Measurements from ENCODE around the gene EHD1. TPM values are rescaled to one million over a fixed set of nuclear protein-coding genes. Genes with fewer than 3 reads are reported as not detected.
A peak's percentile ranks its signal among the peaks of the same experiment; 100 is the strongest.

EHD1 gene
- total RNA-seq, 4 donors from 2014 or later, result 29.5 to 44.0 (median 31.8) TPM

DNA sequence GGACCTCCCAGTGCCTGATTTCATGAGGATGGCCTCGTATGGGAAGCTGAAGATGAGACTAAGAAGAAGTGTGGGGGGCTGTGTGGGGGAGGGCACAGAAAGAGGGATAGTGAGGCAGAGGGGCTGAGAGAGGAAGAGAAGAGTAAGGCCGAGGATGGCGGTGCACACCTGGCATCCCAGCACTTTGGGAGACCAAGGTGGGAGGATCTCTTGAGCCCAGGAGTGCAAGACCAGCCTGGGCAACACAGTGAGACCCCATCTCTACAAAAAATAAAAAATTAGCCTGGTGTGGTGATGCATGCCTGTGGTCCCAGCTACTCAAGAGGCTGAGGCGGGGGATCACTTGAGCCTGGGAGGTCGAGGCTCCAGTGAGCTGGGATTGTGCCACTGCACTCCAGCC is 13.5 kb upstream of the EHD1 start:
- Histone ChIP-seq H3K4me1 (peaks cover 4 to 31% (median 11%) of the 10 kb centered on the region in 3 donors), H3K27ac (no peak overlapping the region), H3K36me3 (peaks cover 0 to 25% (median 10%) of the 10 kb centered on the region in 3 donors), H3K9me3 (no peaks in the 10 kb centered on the region), H3K27me3 (no peaks in the 10 kb centered on the region), H3K4me3 (no peak overlapping the region)
- intact Hi-C loops (cut with DNase I), result loop anchor here (5.0 kb wide), 1 partner anchor 45 kb away; no protein-coding TSS in a partner anchor
- DNase-seq, result no peak
- 74 to 85% methylated on average over 4 of the region's 5 CpGs for WGBS, 2 donors
- no peak for TF ChIP-seq POLR2A (IDR thresholded peaks at IDR 0.05)
- TF ChIP-seq, protein P1, sequence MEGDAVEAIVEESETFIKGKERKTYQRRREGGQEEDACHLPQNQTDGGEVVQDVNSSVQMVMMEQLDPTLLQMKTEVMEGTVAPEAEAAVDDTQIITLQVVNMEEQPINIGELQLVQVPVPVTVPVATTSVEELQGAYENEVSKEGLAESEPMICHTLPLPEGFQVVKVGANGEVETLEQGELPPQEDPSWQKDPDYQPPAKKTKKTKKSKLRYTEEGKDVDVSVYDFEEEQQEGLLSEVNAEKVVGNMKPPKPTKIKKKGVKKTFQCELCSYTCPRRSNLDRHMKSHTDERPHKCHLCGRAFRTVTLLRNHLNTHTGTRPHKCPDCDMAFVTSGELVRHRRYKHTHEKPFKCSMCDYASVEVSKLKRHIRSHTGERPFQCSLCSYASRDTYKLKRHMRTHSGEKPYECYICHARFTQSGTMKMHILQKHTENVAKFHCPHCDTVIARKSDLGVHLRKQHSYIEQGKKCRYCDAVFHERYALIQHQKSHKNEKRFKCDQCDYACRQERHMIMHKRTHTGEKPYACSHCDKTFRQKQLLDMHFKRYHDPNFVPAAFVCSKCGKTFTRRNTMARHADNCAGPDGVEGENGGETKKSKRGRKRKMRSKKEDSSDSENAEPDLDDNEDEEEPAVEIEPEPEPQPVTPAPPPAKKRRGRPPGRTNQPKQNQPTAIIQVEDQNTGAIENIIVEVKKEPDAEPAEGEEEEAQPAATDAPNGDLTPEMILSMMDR (IDR thresholded peaks at IDR 0.05), result no peak

DNA sequence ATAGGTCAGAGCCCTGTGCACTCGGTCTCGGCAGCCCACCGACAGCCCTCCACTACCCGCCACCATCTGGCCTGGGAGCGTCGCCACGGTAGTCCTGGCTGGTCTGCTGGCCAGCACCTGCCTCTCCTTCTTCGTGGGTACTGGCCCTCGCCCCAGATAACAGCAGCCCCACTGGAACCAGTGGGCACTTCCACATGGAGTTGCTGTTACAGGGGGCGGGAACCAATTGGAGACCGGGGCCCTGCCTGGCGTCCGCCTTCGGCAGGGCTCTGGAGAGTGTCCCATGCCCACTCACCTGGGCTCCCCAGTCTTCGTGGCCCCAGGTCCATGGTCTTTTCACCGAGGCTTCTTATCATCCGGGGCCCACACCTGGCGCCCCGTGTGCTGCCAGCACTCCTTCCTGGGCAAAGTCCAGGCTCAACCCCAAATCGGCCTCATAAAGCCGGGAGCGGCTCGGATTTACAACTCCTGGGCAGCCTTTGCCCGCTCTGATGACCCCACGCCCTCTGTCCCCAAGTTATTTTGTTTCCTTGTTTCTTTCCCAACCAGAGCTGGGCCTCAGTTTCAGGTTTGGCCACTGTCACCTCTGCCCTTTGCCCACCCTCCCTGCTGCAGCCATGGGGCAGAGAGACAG is 12.9 kb upstream of the EHD1 start:
- 86 to 91% methylated on average over 8 to 15 of the region's 25 CpGs for WGBS, 2 donors
- DNase-seq, result no peak
- intact Hi-C loops (cut with DNase I), result loop anchor here (5.0 kb wide), 1 partner anchor 44 kb away; no protein-coding TSS in a partner anchor
- Histone ChIP-seq H3K9me3 (no peaks in the 10 kb centered on the region), H3K27ac (no peak overlapping the region), H3K4me3 (no peak overlapping the region), H3K36me3 (peaks cover 0 to 19% (median 9%) of the 10 kb centered on the region in 3 donors), H3K4me1 (peaks cover 4 to 31% (median 11%) of the 10 kb centered on the region in 3 donors), H3K27me3 (no peaks in the 10 kb centered on the region)
- no peak for TF ChIP-seq POLR2A (IDR thresholded peaks at IDR 0.05)
- TF ChIP-seq, protein P1 (IDR thresholded peaks at IDR 0.05), result no peak

DNA sequence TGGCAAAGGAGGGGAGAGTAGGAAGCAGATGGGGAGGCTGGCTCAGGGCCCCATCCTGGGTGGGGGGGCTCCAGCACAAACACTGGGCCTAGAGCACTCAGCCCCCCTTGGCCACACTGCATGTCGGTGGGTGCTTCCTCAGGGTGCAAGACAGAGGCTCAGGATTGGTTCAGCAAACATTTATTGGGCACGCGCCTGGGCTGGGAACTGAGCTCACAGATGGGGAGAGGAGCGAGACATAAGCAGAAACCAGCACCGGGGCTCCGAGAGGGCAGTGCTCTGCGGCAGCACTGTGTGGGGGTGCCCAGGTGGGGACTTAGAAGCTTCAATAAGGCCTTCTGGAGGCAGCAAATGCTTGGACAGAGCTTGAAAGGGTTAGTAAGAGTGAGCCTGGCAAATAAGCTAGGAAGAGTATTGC is 12.1 kb upstream of the EHD1 start:
- Histone ChIP-seq H3K4me3 (no peak overlapping the region), H3K27ac (no peak overlapping the region), H3K9me3 (no peaks in the 10 kb centered on the region), H3K27me3 (no peaks in the 10 kb centered on the region), H3K36me3 (peaks cover 0 to 11% (median 5%) of the 10 kb centered on the region in 3 donors), H3K4me1 (peaks cover 4 to 36% (median 11%) of the 10 kb centered on the region in 3 donors)
- TF ChIP-seq, protein P1 (IDR thresholded peaks at IDR 0.05), result no peak
- TF ChIP-seq POLR2A (IDR thresholded peaks at IDR 0.05), result no peak
- no peak for DNase-seq
- WGBS, 2 donors, result 82 to 100% methylated on average over 3 to 5 of the region's 7 CpGs
- intact Hi-C loops (cut with DNase I), result loop anchor here (5.0 kb wide), 1 partner anchor 43 kb away; no protein-coding TSS in a partner anchor

DNA sequence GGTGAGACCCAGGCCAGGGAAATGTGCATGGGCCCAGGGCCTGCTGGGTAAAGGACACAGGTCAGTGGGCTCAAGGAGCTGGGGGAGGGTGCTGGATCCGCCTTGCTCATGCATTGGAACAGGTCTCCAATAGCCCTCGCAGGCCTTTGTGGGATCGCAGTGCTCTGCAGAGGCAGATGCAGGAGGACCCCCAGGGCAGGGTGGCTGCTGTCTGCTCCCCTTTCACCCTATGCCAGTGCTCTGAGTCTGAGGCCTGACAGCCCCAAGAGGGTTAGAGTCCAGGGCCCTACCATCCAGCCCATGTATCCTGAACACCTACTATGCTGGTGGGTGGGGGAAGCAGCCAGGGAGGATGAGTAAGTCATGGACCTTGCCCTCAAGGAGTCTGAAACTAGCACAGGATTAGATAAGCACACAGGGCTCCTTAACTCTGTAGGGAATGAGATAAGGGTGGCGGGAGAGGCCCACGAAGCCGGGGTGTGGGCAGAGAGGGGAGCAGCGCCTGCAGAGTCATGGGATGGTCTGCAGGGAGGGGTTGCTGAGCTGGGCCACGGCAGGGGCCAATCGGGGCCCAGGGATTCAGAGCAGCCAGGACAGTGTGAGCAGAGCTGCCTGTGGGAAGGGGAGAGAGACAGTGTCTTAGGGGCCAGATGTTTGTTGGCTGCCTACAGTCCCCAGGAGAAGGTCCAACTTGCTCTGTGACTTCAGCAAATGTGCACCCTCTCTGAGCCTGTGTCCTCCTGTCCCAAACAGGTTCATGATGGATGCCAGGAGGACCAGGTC is 10.5 kb upstream of the EHD1 start:
- H3K27me3 ChIP-seq, result no peaks in the 10 kb centered on the region
- no peak overlapping the region for H3K27ac ChIP-seq
- intact Hi-C loops (cut with DNase I), result no loop called here
- H3K36me3 ChIP-seq, result no peaks in the 10 kb centered on the region
- no peak for DNase-seq
- peaks cover 4 to 30% (median 11%) of the 10 kb centered on the region in 3 donors for H3K4me1 ChIP-seq
- no peak for TF ChIP-seq POLR2A (IDR thresholded peaks at IDR 0.05)
- TF ChIP-seq, protein P1 (IDR thresholded peaks at IDR 0.05), result no peak
- 67 to 73% methylated on average over 8 of the region's 9 CpGs for WGBS, 2 donors
- H3K4me3 ChIP-seq, result no peak overlapping the region
- no peaks in the 10 kb centered on the region for H3K9me3 ChIP-seq

DNA sequence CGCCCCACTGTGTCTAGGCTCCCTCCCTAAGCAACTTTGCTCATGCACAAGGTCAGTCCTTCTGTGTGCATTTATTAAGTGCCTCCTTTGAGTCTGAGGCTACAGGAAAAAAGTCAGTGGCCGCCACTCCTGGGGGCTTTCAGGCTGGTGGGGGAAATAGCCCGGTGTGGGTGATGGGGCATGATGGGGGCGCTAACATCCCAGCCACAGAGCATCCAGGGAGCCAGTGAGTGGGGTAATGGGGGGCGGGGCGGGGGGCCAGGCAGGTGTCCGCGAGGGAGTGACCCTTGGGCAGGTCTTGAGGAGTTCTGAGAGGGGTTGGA is 9.9 kb upstream of the EHD1 start:
- peak overlapping the region in 2 of 4 donors; percentile 65 to 68 for H3K27ac ChIP-seq
- TF ChIP-seq, protein P1 (IDR thresholded peaks at IDR 0.05), result no peak
- no peak for TF ChIP-seq POLR2A (IDR thresholded peaks at IDR 0.05)
- H3K27me3 ChIP-seq, result no peaks in the 10 kb centered on the region
- no peak for DNase-seq
- WGBS, 2 donors, result no CpG with 5 or more reads among the region's 8 CpGs
- no peaks in the 10 kb centered on the region for H3K9me3 ChIP-seq
- intact Hi-C loops (cut with DNase I), result no loop called here
- no peaks in the 10 kb centered on the region for H3K36me3 ChIP-seq
- H3K4me1 ChIP-seq, result peaks cover 4 to 25% (median 11%) of the 10 kb centered on the region in 3 donors
- peak overlapping the region in 2 of 4 donors; percentile 22 to 50 for H3K4me3 ChIP-seq

All from esophagus squamous epithelium (tissue), 5 donors.